ENCODE data around the gene AURKAIP1. TPM values are rescaled to one million over a fixed set of nuclear protein-coding genes. Genes with fewer than 3 reads are reported as not detected.

AURKAIP1 gene
- total and polyA plus RNA-seq, 9 of the 15 experiments (the other 6 are each of a cell fraction or from before 2014, with no cell fraction given): 7.8 to 478 (median 92.0) TPM

DNA sequence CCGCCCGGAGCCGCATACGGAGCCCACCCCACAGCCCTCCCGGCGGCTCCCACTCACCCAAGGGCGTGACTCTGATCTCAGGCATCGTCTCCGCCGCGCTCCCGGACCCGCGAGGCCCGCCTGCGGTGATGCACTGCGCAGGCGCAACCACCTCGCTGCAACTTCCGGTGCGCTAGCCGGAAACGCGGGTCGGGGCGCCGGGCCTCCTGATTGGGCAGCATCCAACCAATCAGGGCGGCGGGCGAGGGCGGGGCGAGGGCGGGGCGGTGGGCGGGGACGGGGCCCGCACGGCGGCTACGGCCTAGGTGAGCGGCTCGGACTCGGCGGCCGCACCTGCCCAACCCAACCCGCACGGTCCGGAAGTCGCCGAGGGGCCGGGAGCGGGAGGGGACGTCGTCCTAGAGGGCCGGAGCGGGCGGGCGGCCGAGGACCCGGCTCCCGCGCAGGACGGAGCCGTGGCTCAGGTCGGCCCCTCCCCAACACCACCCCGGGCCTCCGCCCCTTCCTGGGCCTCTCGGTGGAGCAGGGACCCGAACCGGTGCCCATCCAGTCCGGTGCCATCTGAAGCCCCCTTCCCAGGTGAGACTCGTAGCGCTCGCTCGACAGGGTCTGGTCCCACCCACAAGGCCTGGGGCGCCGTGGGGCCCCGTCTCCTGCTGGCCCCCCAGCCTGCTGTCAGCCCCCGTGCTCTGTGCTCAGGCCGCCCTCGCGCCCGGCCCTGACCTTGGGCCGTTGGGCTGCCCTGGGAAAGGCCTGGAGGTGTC lies 50.3 kb downstream of the AURKAIP1 start, which contains the start of the genes CPTP and INTS11 (continued):
- TF ChIP-seq, protein P1, sequence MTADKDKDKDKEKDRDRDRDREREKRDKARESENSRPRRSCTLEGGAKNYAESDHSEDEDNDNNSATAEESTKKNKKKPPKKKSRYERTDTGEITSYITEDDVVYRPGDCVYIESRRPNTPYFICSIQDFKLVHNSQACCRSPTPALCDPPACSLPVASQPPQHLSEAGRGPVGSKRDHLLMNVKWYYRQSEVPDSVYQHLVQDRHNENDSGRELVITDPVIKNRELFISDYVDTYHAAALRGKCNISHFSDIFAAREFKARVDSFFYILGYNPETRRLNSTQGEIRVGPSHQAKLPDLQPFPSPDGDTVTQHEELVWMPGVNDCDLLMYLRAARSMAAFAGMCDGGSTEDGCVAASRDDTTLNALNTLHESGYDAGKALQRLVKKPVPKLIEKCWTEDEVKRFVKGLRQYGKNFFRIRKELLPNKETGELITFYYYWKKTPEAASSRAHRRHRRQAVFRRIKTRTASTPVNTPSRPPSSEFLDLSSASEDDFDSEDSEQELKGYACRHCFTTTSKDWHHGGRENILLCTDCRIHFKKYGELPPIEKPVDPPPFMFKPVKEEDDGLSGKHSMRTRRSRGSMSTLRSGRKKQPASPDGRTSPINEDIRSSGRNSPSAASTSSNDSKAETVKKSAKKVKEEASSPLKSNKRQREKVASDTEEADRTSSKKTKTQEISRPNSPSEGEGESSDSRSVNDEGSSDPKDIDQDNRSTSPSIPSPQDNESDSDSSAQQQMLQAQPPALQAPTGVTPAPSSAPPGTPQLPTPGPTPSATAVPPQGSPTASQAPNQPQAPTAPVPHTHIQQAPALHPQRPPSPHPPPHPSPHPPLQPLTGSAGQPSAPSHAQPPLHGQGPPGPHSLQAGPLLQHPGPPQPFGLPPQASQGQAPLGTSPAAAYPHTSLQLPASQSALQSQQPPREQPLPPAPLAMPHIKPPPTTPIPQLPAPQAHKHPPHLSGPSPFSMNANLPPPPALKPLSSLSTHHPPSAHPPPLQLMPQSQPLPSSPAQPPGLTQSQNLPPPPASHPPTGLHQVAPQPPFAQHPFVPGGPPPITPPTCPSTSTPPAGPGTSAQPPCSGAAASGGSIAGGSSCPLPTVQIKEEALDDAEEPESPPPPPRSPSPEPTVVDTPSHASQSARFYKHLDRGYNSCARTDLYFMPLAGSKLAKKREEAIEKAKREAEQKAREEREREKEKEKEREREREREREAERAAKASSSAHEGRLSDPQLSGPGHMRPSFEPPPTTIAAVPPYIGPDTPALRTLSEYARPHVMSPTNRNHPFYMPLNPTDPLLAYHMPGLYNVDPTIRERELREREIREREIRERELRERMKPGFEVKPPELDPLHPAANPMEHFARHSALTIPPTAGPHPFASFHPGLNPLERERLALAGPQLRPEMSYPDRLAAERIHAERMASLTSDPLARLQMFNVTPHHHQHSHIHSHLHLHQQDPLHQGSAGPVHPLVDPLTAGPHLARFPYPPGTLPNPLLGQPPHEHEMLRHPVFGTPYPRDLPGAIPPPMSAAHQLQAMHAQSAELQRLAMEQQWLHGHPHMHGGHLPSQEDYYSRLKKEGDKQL (CRISPR knock-in tag; IDR thresholded peaks at IDR 0.05; ENCODE audit: borderline replicate concordance): 0 out of 2 replicates have a peak, but pooled peaks have one; percentile 9
- no peak for TF ChIP-seq CC2D1A (IDR thresholded peaks at IDR 0.05)
- peak; percentile 95 to 96 for TF ChIP-seq NRF1 (conservative IDR thresholded peaks at IDR 0.05 in 1 of 2, IDR thresholded peaks at IDR 0.05 in 1 of 2)
- no peak for TF ChIP-seq JUN (IDR thresholded peaks at IDR 0.05; ENCODE audit: borderline replicate concordance, low read depth, low read length)
- no peak for TF ChIP-seq JUN (CRISPR knock-in tag; IDR thresholded peaks at IDR 0.05; ENCODE audit: borderline replicate concordance)
- TF ChIP-seq ETV5 (CRISPR knock-in tag; IDR thresholded peaks at IDR 0.05; ENCODE audit: low read depth): no peak
- no peak for TF ChIP-seq SNRNP70 (optimal IDR thresholded peaks at IDR 0.05; ENCODE audit: low read depth, low read length)
- TF ChIP-seq ARID4B (CRISPR knock-in tag; IDR thresholded peaks at IDR 0.05): peak; percentile 71
- no peak for TF ChIP-seq BCL6 (CRISPR knock-in tag; IDR thresholded peaks at IDR 0.05)
- no peak for TF ChIP-seq JUNB (CRISPR knock-in tag; conservative IDR thresholded peaks at IDR 0.05)
- no peak for TF ChIP-seq EP300 (IDR thresholded peaks at IDR 0.05; ENCODE audit: low read length)
- TF ChIP-seq WHSC1 (IDR thresholded peaks at IDR 0.05; ENCODE audit: low read length): no peak
- TF ChIP-seq, protein P2, sequence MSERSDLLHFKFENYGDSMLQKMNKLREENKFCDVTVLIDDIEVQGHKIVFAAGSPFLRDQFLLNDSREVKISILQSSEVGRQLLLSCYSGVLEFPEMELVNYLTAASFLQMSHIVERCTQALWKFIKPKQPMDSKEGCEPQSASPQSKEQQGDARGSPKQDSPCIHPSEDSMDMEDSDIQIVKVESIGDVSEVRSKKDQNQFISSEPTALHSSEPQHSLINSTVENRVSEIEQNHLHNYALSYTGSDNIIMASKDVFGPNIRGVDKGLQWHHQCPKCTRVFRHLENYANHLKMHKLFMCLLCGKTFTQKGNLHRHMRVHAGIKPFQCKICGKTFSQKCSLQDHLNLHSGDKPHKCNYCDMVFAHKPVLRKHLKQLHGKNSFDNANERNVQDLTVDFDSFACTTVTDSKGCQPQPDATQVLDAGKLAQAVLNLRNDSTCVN (CRISPR knock-in tag; IDR thresholded peaks at IDR 0.05): no peak
- TF ChIP-seq GABPA (tag; conservative IDR thresholded peaks at IDR 0.05; ENCODE audit: low read depth): peak; percentile 97
- TF ChIP-seq RUNX1 (IDR thresholded peaks at IDR 0.05; ENCODE audit: low read depth): no peak
- TF ChIP-seq, protein P3, sequence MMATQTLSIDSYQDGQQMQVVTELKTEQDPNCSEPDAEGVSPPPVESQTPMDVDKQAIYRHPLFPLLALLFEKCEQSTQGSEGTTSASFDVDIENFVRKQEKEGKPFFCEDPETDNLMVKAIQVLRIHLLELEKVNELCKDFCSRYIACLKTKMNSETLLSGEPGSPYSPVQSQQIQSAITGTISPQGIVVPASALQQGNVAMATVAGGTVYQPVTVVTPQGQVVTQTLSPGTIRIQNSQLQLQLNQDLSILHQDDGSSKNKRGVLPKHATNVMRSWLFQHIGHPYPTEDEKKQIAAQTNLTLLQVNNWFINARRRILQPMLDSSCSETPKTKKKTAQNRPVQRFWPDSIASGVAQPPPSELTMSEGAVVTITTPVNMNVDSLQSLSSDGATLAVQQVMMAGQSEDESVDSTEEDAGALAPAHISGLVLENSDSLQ (IDR thresholded peaks at IDR 0.05): no peak

Data from K562 (cell line).